Lower lobe of right lung (tissue), 2 donors: ENCODE measurements around the gene MICAL3. TPM values are rescaled to one million over a fixed set of nuclear protein-coding genes. Genes with fewer than 3 reads are reported as not detected.

Source experiments
- ATAC-seq, 2 donors: fragments of 200-7000 bp; cut with Tn5 transposase; one replicate each; pipeline ENCODE4 v1.9.1; 2020 to 2022; ENCODE audit warnings: mild to moderate bottlenecking in 2 of 2, moderate library complexity in 2 of 2
- DNase-seq: peaks from one replicate; pipeline ENCODE4 v3.0.0-alpha.2; 2020
- H3K27ac ChIP-seq: fragments of 200-600 bp; one replicate; pipeline ENCODE4 v1.8.0; 2022
- H3K27me3 ChIP-seq: fragments of 200-600 bp; one replicate; pipeline ENCODE4 v1.8.0; 2022; ENCODE audit warnings: low read depth
- H3K36me3 ChIP-seq: fragments of 200-600 bp; one replicate; pipeline ENCODE4 v1.8.0; 2022; ENCODE audit warnings: mild to moderate bottlenecking
- H3K4me1 ChIP-seq: fragments of 200-600 bp; one replicate; pipeline ENCODE4 v1.8.0; 2022
- H3K4me3 ChIP-seq: fragments of 200-600 bp; one replicate; pipeline ENCODE4 v1.8.0; 2022; ENCODE audit warnings: mild to moderate bottlenecking
- H3K9me3 ChIP-seq: fragments of 200-600 bp; one replicate; pipeline ENCODE4 v1.8.0; 2022
- CTCF ChIP-seq: fragments of 200-600 bp; IDR thresholded peaks from one replicate; pipeline ENCODE4 v1.8.0; 2022; ENCODE audit warnings: antibody characterized with exemption, mild to moderate bottlenecking
- intact Hi-C: fragments of 100-400 bp; cut with DNase I; formaldehyde crosslinking; loops from one replicate; pipeline ENCODE4 v1.11.0; 2022
- total RNA-seq: library from RNA; stranded (reverse); fragmentation: NEBNext Ultra II Directional; extraction: Animal tissue kit (Norgen Biotek cat#: 25700); gene quantifications from one replicate; pipeline ENCODE4 v1.2.1, GENCODE V29; 2021
- donor health status: DM: no; HTN: yes; CAD: no; lungs with severe emphysema.

MICAL3 gene
- total RNA-seq, 1 donor from 2014 or later = 23.5 TPM

- Histone ChIP-seq H3K27me3 (no peaks in the 10 kb centered on the region), H3K4me3 (no peak overlapping the region), H3K9me3 (no peaks in the 10 kb centered on the region), H3K27ac (no peak overlapping the region), H3K36me3 (no peaks in the 10 kb centered on the region), H3K4me1 (peaks cover 23% of the 10 kb centered on the region)
- TF ChIP-seq CTCF = no peak
- ATAC-seq (peak; percentile 20 to 24), DNase-seq (no peak)
- intact Hi-C loops = no loop called here
Measured at GRCh38 chr22:17950651-17951214, 73.6 kb downstream of the MICAL3 start.

- intact Hi-C loops = no loop called here
- ATAC-seq = no peak
Measured at GRCh38 chr22:17949642-17950473, 74.5 kb downstream of the MICAL3 start.

GRCh38 chr22:17948101-17948500 is 76.3 kb downstream of the MICAL3 start:
- TF ChIP-seq CTCF = no peak
- ATAC-seq = no peak
- Histone ChIP-seq H3K4me1 (peaks cover 25% of the 10 kb centered on the region), H3K27ac (no peak overlapping the region), H3K9me3 (no peaks in the 10 kb centered on the region), H3K4me3 (no peak overlapping the region), H3K36me3 (no peaks in the 10 kb centered on the region), H3K27me3 (no peaks in the 10 kb centered on the region)
- intact Hi-C loops = no loop called here
- DNase-seq = no peak

More at GRCh38 chr22:17949642-17950473, 74.5 kb downstream of the MICAL3 start:
- no peak for TF ChIP-seq CTCF
- Histone ChIP-seq H3K36me3 (no peaks in the 10 kb centered on the region), H3K4me1 (peaks cover 25% of the 10 kb centered on the region), H3K27me3 (no peaks in the 10 kb centered on the region), H3K9me3 (no peaks in the 10 kb centered on the region), H3K4me3 (no peak overlapping the region), H3K27ac (no peak overlapping the region)
- no peak for DNase-seq

GRCh38 chr22:17946662-17947367 is 77.5 kb downstream of the MICAL3 start:
- H3K4me3 ChIP-seq = no peak overlapping the region
- no peaks in the 10 kb centered on the region for H3K36me3 ChIP-seq
- TF ChIP-seq CTCF = no peak
- H3K4me1 ChIP-seq = peaks cover 25% of the 10 kb centered on the region
- no peaks in the 10 kb centered on the region for H3K27me3 ChIP-seq
- DNase-seq (no peak), ATAC-seq (no peak)
- no peak overlapping the region for H3K27ac ChIP-seq
- intact Hi-C loops = no loop called here
- H3K9me3 ChIP-seq = no peaks in the 10 kb centered on the region

- Histone ChIP-seq H3K27me3 (no peaks in the 10 kb centered on the region), H3K36me3 (no peaks in the 10 kb centered on the region), H3K4me1 (peaks cover 23% of the 10 kb centered on the region), H3K4me3 (no peak overlapping the region), H3K27ac (no peak overlapping the region), H3K9me3 (no peaks in the 10 kb centered on the region)
- DNase-seq (no peak), ATAC-seq (no peak)
- intact Hi-C loops = no loop called here
- TF ChIP-seq CTCF = no peak
Measured at GRCh38 chr22:17945888-17946648, 78.3 kb downstream of the MICAL3 start.
